ENCODE measurements around the gene MSH3.
"Not testable (repeated sequence)": the region's sequence is repeated elsewhere in the genome, so short reads cannot be mapped to it uniquely, and the experiment has no call there.

Gene MSH3

GRCh38 chr5:80654054-80654390 lies 430 bp upstream of the MSH3 start:
- Histone ChIP-seq H3K27ac (peak overlapping the region in 7 of 21 experiments; percentile 91 to 99 (median 95)), H3K4me3 (peak overlapping the region; percentile 61 to 93 (median 82))

DNA sequence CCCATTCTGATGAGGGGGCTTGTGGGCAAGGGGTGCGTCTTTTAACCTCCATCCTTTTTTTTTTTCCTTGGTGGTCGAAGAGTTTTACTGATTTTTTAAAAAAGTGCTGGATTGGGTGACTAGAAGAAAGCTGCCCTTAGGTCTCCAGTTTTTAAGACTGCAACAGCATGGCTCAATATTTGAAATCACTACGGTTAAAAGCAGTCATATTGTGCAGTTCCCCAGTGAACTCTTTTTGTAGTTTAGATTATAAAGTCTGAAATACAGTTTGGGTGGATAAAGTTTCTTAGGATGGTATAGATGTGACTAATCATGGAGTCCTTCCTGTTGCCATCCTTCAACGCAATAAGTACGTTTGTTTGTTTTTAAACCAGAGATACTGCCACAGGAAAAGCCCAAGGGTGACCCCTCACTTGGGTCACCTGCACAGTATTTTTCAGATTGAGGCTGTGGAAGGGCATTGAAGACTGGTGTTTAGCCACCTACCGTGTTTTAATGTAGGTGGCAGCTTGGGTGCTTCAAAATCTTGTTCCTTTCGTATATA lies 851 bp downstream of the MSH3 start:
- H3K27ac ChIP-seq, result peak overlapping the region in 19 of 21 experiments; percentile 24 to 99 (median 94)
- peak overlapping the region; percentile 61 to 93 (median 82) for H3K4me3 ChIP-seq

DNA sequence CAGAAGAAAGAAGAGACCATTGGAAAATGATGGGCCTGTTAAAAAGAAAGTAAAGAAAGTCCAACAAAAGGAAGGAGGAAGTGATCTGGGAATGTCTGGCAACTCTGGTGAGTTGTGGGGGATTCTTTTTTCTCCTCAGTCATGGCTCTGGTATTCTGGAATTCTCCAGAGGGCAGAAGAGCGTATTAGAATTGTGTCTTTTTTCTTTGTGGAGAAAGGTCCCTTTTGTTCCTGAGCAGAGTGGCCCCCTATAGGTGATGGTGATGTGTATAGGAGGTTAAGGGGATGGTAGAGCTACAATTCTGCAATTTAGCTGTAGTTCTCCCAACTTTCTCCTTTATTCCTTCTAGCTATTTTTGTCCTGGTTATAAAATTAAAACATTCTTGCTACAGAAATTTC lies 2.0 kb downstream of the MSH3 start:
- Histone ChIP-seq H3K27ac (no peak overlapping the region), H3K4me3 (no peak overlapping the region)

- no peak overlapping the region for H3K27ac ChIP-seq
- no peak overlapping the region for H3K4me3 ChIP-seq
Observed at GRCh38 chr5:80659106-80659505, 4.7 kb downstream of the MSH3 start.

DNA sequence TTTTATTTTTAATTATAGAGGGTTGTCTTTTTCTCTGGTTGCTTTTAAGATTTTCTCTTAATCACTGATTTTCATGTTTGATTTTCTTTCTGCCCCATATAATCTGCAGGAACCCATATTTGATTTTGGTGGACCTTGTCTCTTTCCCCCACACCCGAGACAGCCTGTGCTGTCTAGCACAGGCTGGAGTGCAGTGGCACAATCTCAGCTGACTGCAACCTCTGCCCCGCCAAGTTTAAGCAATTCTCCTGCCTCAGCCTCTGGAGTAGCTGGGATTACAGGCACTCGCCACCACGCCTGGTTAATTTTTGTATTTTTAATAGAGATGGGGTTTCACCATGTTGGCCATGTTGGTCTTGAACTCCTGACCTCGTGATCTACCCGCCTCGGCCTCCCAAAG lies 6.2 kb downstream of the MSH3 start:
- H3K27ac ChIP-seq, H3K4me3 ChIP-seq: not testable (repeated sequence)

GRCh38 chr5:80662108-80662507 lies 7.7 kb downstream of the MSH3 start:
- H3K27ac ChIP-seq, result no peak overlapping the region
- H3K4me3 ChIP-seq, result no peak overlapping the region

- Histone ChIP-seq H3K27ac (no peak overlapping the region), H3K4me3 (no peak overlapping the region)
Observed at GRCh38 chr5:80665057-80665456, 10.6 kb downstream of the MSH3 start.

- peak overlapping the region in 1 of 7 experiments; percentile 1 for H3K4me3 ChIP-seq
- peak overlapping the region in 14 of 21 experiments; percentile 3 to 69 (median 56) for H3K27ac ChIP-seq
Observed at GRCh38 chr5:80667384-80667783, 12.9 kb downstream of the MSH3 start.

- Histone ChIP-seq H3K4me3 (peak overlapping the region in 1 of 7 experiments; percentile 1), H3K27ac (peak overlapping the region in 14 of 21 experiments; percentile 21 to 76 (median 62))
Observed at GRCh38 chr5:80668016-80668969, 13.8 kb downstream of the MSH3 start.

DNA sequence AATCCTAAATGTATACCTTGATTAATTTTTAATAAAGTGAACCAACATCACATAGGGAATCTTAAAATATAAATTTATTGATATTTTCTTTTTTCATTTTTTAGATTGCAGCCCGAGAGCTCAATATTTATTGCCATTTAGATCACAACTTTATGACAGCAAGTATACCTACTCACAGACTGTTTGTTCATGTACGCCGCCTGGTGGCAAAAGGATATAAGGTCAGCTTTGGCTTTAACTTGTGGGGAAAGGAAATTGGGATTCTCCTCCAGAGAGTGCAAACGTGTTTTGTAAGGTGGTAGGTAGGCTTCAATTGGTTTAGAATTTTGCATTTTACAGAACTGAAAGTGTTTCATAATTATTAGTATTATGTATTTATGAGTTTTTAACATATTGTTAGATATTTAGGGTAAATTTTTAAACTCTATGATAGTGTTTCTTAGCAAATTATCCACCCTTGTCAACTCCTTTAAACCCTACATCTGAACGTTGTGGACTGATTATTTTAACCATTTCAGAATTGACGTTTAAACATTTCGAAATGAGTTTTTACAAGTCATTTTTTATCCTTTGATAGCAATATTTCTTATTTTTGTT lies 17.8 kb downstream of the MSH3 start:
- H3K27ac ChIP-seq, result no peak overlapping the region
- no peak overlapping the region for H3K4me3 ChIP-seq

GRCh38 chr5:80676706-80677105 lies 22.3 kb downstream of the MSH3 start:
- H3K27ac ChIP-seq, result no peak overlapping the region

GRCh38 chr5:80686757-80687156 lies 32.3 kb downstream of the MSH3 start:
- no peak overlapping the region for H3K27ac ChIP-seq
- H3K4me3 ChIP-seq, result no peak overlapping the region

More at GRCh38 chr5:80676706-80677105, 22.3 kb downstream of the MSH3 start:
- H3K4me3 ChIP-seq, result no peak overlapping the region

DNA sequence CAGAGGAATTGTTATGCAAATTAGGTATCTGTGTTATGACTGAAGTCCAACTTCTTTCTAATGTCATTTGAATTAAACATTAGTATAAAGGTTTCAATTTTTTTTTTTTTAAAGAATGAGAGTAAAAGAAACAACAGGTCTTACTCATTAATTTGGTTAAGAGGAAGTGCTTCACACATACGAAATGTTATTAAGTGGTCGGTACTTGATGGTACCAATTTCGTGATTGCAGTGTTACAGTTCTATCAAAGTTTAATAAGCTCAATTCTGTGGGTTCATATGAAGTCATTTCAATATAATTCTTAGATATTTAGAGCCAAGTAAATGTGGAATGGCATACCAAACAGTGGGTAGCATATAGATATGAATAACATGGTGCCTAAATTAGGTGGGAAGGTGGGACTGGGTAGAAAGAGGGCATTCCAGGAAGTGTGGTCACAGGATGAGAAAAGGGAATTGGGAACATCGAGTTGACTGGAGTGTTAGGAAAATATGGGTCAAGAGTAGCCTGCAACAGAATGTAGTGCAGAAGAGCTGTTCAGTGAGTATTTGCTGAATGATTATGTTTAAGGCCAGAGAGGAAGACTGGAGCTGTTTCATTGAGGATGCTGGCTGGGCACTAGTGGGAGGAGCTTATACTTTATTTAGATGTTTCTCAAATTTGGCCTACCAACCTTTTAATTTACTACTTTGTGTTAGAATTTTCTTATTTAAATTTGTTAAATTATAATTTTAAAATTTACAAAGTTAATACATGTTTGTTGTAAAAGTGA lies 34.4 kb downstream of the MSH3 start:
- H3K27ac ChIP-seq, result no peak overlapping the region
- H3K4me3 ChIP-seq, result no peak overlapping the region

GRCh38 chr5:80689627-80690026 lies 35.2 kb downstream of the MSH3 start:
- Histone ChIP-seq H3K27ac (no peak overlapping the region), H3K4me3 (no peak overlapping the region)

- Histone ChIP-seq H3K27ac (no peak overlapping the region), H3K4me3 (no peak overlapping the region)
Observed at GRCh38 chr5:80695666-80696065, 41.2 kb downstream of the MSH3 start.

GRCh38 chr5:80696450-80696849 lies 42.0 kb downstream of the MSH3 start:
- no peak overlapping the region for H3K4me3 ChIP-seq
- no peak overlapping the region for H3K27ac ChIP-seq

DNA sequence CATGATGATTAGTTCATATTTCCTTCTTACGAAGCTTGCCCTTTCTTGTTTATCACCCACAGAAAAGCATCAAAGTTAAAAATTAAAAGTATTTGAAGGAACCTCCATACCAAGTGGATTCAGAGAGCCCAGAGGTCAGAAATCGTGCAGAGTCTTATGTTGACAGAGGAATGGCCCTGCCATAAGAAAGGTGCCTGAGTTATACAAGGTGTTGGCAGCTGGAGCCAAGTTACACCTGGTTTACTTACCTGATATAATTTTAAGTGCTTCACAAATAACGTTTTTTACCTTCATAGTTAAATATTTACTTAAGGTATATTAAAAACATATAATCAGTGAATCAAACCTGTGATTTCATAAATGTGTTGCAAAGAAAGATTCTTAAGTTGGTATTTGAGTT lies 42.6 kb downstream of the MSH3 start:
- no peak overlapping the region for H3K27ac ChIP-seq

GRCh38 chr5:80698369-80698768 lies 43.9 kb downstream of the MSH3 start:
- Histone ChIP-seq H3K27ac (no peak overlapping the region), H3K4me3 (no peak overlapping the region)

More for the DNA sequence above, 42.6 kb downstream of the MSH3 start:
- H3K4me3 ChIP-seq, result no peak overlapping the region

DNA sequence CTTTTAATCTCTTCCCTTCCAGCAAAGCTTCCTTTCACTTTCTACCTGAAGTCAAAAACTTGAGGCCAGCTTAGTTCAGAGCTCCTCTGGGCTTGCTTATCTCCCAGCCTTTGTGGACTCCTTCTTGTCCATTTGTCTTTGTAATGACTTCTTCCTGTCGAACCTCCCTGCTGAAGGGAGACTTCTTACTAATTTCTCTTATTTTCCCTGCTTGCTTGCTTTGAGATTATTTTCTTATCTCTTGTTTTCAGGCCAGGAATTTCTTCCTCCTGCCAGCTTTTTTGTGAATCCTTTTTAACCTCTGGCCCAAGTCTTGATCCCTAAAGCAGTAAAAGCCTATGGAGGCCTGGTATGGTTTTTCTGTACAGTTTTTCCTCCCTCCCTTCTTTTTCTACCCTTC lies 47.1 kb downstream of the MSH3 start:
- no peak overlapping the region for H3K27ac ChIP-seq

GRCh38 chr5:80703291-80703690 lies 48.8 kb downstream of the MSH3 start:
- H3K27ac ChIP-seq, result no peak overlapping the region
- H3K4me3 ChIP-seq, result no peak overlapping the region

More for the DNA sequence above, 47.1 kb downstream of the MSH3 start:
- no peak overlapping the region for H3K4me3 ChIP-seq
